ENCODE measurements around the gene CELF6.

DNA sequence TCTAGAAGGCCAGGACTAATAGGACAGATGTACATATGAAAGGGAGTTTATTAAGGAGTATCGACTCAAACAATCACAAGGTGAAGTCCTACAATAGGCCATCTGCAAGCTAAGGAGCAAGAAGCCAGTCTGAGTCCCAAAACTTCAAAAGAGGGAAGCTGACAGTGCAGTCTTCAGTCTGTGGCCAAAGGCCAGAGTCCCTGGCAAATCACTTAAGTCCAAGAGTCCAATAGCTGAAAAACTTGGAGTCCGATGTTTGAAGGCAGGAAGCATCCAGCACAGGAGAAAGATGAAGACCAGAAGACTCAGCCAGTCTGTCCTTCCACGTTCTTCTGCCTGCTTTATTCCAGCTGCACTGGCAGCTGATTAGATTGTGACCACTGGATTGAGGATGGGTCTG lies 11.1 kb upstream of the CELF6 start:
- TF ChIP-seq, protein P1, sequence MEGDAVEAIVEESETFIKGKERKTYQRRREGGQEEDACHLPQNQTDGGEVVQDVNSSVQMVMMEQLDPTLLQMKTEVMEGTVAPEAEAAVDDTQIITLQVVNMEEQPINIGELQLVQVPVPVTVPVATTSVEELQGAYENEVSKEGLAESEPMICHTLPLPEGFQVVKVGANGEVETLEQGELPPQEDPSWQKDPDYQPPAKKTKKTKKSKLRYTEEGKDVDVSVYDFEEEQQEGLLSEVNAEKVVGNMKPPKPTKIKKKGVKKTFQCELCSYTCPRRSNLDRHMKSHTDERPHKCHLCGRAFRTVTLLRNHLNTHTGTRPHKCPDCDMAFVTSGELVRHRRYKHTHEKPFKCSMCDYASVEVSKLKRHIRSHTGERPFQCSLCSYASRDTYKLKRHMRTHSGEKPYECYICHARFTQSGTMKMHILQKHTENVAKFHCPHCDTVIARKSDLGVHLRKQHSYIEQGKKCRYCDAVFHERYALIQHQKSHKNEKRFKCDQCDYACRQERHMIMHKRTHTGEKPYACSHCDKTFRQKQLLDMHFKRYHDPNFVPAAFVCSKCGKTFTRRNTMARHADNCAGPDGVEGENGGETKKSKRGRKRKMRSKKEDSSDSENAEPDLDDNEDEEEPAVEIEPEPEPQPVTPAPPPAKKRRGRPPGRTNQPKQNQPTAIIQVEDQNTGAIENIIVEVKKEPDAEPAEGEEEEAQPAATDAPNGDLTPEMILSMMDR (conservative IDR thresholded peaks at IDR 0.05; ENCODE audit: low read depth in 2 of 2) = no peak
- TF ChIP-seq, protein P2, sequence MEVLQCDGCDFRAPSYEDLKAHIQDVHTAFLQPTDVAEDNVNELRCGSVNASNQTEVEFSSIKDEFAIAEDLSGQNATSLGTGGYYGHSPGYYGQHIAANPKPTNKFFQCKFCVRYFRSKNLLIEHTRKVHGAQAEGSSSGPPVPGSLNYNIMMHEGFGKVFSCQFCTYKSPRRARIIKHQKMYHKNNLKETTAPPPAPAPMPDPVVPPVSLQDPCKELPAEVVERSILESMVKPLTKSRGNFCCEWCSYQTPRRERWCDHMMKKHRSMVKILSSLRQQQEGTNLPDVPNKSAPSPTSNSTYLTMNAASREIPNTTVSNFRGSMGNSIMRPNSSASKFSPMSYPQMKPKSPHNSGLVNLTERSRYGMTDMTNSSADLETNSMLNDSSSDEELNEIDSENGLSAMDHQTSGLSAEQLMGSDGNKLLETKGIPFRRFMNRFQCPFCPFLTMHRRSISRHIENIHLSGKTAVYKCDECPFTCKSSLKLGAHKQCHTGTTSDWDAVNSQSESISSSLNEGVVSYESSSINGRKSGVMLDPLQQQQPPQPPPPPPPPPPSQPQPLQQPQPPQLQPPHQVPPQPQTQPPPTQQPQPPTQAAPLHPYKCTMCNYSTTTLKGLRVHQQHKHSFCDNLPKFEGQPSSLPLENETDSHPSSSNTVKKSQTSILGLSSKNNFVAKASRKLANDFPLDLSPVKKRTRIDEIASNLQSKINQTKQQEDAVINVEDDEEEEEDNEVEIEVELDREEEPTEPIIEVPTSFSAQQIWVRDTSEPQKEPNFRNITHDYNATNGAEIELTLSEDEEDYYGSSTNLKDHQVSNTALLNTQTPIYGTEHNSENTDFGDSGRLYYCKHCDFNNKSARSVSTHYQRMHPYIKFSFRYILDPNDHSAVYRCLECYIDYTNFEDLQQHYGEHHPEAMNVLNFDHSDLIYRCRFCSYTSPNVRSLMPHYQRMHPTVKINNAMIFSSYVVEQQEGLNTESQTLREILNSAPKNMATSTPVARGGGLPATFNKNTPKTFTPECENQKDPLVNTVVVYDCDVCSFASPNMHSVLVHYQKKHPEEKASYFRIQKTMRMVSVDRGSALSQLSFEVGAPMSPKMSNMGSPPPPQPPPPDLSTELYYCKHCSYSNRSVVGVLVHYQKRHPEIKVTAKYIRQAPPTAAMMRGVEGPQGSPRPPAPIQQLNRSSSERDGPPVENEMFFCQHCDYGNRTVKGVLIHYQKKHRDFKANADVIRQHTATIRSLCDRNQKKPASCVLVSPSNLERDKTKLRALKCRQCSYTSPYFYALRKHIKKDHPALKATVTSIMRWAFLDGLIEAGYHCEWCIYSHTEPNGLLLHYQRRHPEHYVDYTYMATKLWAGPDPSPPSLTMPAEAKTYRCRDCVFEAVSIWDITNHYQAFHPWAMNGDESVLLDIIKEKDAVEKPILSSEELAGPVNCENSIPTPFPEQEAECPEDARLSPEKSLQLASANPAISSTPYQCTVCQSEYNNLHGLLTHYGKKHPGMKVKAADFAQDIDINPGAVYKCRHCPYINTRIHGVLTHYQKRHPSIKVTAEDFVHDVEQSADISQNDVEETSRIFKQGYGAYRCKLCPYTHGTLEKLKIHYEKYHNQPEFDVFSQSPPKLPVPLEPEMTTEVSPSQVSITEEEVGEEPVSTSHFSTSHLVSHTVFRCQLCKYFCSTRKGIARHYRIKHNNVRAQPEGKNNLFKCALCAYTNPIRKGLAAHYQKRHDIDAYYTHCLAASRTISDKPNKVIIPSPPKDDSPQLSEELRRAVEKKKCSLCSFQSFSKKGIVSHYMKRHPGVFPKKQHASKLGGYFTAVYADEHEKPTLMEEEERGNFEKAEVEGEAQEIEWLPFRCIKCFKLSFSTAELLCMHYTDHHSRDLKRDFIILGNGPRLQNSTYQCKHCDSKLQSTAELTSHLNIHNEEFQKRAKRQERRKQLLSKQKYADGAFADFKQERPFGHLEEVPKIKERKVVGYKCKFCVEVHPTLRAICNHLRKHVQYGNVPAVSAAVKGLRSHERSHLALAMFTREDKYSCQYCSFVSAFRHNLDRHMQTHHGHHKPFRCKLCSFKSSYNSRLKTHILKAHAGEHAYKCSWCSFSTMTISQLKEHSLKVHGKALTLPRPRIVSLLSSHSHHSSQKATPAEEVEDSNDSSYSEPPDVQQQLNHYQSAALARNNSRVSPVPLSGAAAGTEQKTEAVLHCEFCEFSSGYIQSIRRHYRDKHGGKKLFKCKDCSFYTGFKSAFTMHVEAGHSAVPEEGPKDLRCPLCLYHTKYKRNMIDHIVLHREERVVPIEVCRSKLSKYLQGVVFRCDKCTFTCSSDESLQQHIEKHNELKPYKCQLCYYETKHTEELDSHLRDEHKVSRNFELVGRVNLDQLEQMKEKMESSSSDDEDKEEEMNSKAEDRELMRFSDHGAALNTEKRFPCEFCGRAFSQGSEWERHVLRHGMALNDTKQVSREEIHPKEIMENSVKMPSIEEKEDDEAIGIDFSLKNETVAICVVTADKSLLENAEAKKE (CRISPR knock-in tag; IDR thresholded peaks at IDR 0.05) = no peak
- TF ChIP-seq EZH2phosphoT487 (IDR thresholded peaks at IDR 0.05; ENCODE audit: unreplicated experiment) (no peak), POLR2AphosphoS5 (IDR thresholded peaks at IDR 0.05; ENCODE audit: low read depth) (no peak), REST (IDR thresholded peaks at IDR 0.05; ENCODE audit: unreplicated experiment) (no peak), EZH2 (IDR thresholded peaks at IDR 0.05; ENCODE audit: low read depth, unreplicated experiment) (no peak), ETS1 (IDR thresholded peaks at IDR 0.05) (no peak), ZNF114 (CRISPR knock-in tag; IDR thresholded peaks at IDR 0.05) (no peak), NANOG (IDR thresholded peaks at IDR 0.05; ENCODE audit: borderline replicate concordance) (no peak), ZNF331 (CRISPR knock-in tag; IDR thresholded peaks at IDR 0.05; ENCODE audit: low read depth) (no peak), CREB1 (CRISPR knock-in tag; IDR thresholded peaks at IDR 0.05; ENCODE audit: low read depth) (no peak)
